Gastroesophageal sphincter (tissue), 3 donors: ENCODE data around the gene SAMD9L.

Experiments used
- CTCF ChIP-seq, 4 experiments: fragments of 200-600 bp in 2 of 4; fragments of 450-650 bp in 2 of 4; sonication (generic) in 1 of 4; IDR thresholded peaks; one replicate each; pipeline ENCODE4 v1.5.1; 2017 to 2019; ENCODE audit warnings: antibody characterized with exemption in 4 of 4, mild to moderate bottlenecking in 2 of 4, moderate library complexity in 2 of 4
- POLR2A ChIP-seq, 2 donors: fragments of 450-650 bp; IDR thresholded peaks; one replicate each; pipeline ENCODE4 v1.6.1; 2017; ENCODE audit warnings: antibody characterized with exemption in 2 of 2, mild to moderate bottlenecking in 2 of 2, moderate library complexity in 1 of 2

- TF ChIP-seq CTCF (IDR thresholded peaks at IDR 0.05) (no peak), POLR2A (IDR thresholded peaks at IDR 0.05) (no peak)
These were observed 40.2 kb downstream of the SAMD9L start for GRCh38 chr7:93108003-93108402.
